Neuron (in vitro differentiated cells): ENCODE results near the gene CHST15.

Experiments used
- H2AFZ ChIP-seq: one replicate; pipeline ENCODE4 v1.6.1; 2013; ENCODE audit warnings: low read depth, mild to moderate bottlenecking, inconsistent platforms, low read length, moderate library complexity
- H3K27me3 ChIP-seq: one replicate; pipeline ENCODE4 v1.6.1; 2013; ENCODE audit warnings: low read length; ENCODE audit not compliant: insufficient read depth
- H3K36me3 ChIP-seq: one replicate; pipeline ENCODE4 v1.6.1; 2013; ENCODE audit warnings: low read length; ENCODE audit not compliant: insufficient read depth
- H3K4me1 ChIP-seq: one replicate; pipeline ENCODE4 v1.6.1; 2013; ENCODE audit warnings: low read length; ENCODE audit not compliant: insufficient read depth
- H3K4me3 ChIP-seq: 2 replicates; pipeline ENCODE4 v1.5.1; 2013; ENCODE audit warnings: mild to moderate bottlenecking, low read length, moderate library complexity
- H3K9me3 ChIP-seq: one replicate; pipeline ENCODE4 v1.6.1; 2013; ENCODE audit warnings: low read length

CHST15 gene

DNA sequence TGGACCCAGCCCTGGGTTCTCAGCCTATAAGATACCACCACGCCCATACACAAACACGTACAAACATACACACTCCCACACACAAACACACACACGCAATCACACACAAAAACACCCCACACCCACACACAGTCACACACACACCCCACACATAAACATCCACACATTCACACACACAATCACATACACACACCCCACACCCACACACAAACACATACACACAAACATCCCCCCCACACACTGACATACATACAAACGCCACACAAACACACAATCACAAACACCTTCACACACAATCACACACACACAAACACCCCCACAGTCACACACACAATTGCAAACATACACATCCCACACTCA, 122.5 kb downstream of the CHST15 start:
- Histone ChIP-seq H3K4me1 (no peaks in the 10 kb centered on the region), H3K27me3 (peaks cover 45% of the 10 kb centered on the region), H2AFZ (no peak overlapping the region), H3K9me3 (no peaks in the 10 kb centered on the region), H3K4me3 (no peak overlapping the region), H3K36me3 (no peaks in the 10 kb centered on the region)

- H3K36me3 ChIP-seq, result no peaks in the 10 kb centered on the region
Observed at GRCh38 chr10:123970207-123970926, 123.0 kb downstream of the CHST15 start.

GRCh38 chr10:123967626-123968243, 125.7 kb downstream of the CHST15 start:
- Histone ChIP-seq H3K4me3 (no peak overlapping the region), H2AFZ (no peak overlapping the region), H3K27me3 (peaks cover 25% of the 10 kb centered on the region), H3K36me3 (no peaks in the 10 kb centered on the region), H3K9me3 (no peaks in the 10 kb centered on the region), H3K4me1 (no peaks in the 10 kb centered on the region)

More at GRCh38 chr10:123970207-123970926, 123.0 kb downstream of the CHST15 start:
- H3K27me3 ChIP-seq, result peaks cover 45% of the 10 kb centered on the region
- H2AFZ ChIP-seq, result no peak overlapping the region
- no peak overlapping the region for H3K4me3 ChIP-seq
- H3K9me3 ChIP-seq, result no peaks in the 10 kb centered on the region
- H3K4me1 ChIP-seq, result no peaks in the 10 kb centered on the region

GRCh38 chr10:123966896-123967231, 126.5 kb downstream of the CHST15 start:
- H3K9me3 ChIP-seq, result no peaks in the 10 kb centered on the region
- no peak overlapping the region for H2AFZ ChIP-seq
- no peaks in the 10 kb centered on the region for H3K36me3 ChIP-seq

DNA sequence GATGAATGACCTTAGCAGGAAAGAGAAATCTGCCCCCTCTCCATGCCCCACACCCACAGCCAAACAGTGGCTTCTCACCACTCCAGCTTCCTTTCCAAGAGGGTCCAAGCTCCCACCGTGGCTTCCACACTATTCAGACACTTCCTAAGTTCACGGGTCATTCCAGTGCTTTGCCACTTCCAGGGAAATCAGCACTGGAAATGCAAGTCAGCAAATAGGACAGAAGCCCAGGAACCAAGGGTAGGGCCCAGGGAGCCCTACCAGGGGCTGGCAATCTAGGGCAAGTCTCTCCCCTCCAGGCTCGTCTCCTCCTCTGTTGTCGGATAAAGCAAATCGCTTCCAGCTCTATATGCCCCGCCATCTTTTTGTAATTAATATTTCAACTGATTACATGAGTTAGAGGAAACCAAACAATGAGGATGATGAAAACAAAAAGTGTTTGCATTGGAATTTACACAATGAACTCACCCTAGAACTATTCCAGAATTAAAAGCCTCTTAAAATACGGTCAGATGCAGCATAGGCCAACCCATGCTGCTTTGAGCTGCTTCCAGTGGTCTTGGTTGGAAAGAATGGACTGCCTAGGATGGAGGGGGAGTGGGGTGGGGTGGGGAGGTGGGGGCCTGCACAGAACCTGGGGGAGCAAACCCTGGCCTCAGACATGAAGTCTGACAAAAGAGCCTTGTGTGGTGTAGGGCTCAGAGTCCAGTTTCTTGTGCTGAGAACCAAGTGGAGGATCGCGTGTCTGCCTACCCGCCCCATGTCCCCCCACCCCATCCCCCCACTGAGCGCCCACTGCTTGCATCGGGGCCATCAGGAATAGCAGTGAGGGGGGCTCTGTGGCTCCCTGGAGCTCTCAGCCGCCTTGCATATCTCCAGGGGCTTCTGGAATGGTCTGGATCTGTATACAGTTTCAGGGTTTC, 127.2 kb downstream of the CHST15 start:
- Histone ChIP-seq H3K36me3 (no peaks in the 10 kb centered on the region), H3K4me1 (no peaks in the 10 kb centered on the region), H3K4me3 (no peak overlapping the region), H3K27me3 (peaks cover 17% of the 10 kb centered on the region), H2AFZ (no peak overlapping the region), H3K9me3 (no peaks in the 10 kb centered on the region)

More at GRCh38 chr10:123966896-123967231, 126.5 kb downstream of the CHST15 start:
- H3K27me3 ChIP-seq, result peaks cover 21% of the 10 kb centered on the region
- no peak overlapping the region for H3K4me3 ChIP-seq
- no peaks in the 10 kb centered on the region for H3K4me1 ChIP-seq

- no peaks in the 10 kb centered on the region for H3K4me1 ChIP-seq
- no peak overlapping the region for H3K4me3 ChIP-seq
- H3K9me3 ChIP-seq, result no peaks in the 10 kb centered on the region
- no peaks in the 10 kb centered on the region for H3K36me3 ChIP-seq
- no peak overlapping the region for H2AFZ ChIP-seq
- H3K27me3 ChIP-seq, result peaks cover 15% of the 10 kb centered on the region
Observed at GRCh38 chr10:123964953-123965352, 128.4 kb downstream of the CHST15 start.

GRCh38 chr10:123962756-123963530, 130.5 kb downstream of the CHST15 start:
- peaks cover 2% of the 10 kb centered on the region for H3K27me3 ChIP-seq
- no peak overlapping the region for H2AFZ ChIP-seq
- no peak overlapping the region for H3K4me3 ChIP-seq
- no peaks in the 10 kb centered on the region for H3K4me1 ChIP-seq
- H3K9me3 ChIP-seq, result no peaks in the 10 kb centered on the region
- H3K36me3 ChIP-seq, result no peaks in the 10 kb centered on the region

DNA sequence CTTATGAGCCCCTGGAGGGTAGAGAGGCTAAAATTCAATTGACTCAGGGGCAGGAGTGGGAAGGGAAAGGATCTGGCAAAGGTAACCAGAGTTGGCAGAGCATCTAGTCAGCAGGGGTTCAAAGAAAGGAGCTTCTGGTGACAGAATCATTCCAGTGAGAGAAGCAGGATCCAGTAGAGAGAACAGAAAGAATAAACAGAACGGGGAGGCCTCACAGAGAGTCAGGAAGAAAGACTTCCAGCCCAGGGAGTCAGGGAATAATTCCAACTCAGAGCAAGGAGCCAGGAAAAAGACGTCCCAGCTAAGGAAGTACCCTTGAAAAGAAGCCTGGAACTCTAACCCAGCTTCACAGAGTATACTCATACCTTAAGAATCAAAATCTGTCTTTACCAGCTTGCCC, 135.2 kb downstream of the CHST15 start:
- Histone ChIP-seq H3K4me1 (no peaks in the 10 kb centered on the region), H3K36me3 (no peaks in the 10 kb centered on the region), H3K9me3 (no peaks in the 10 kb centered on the region), H3K4me3 (no peak overlapping the region), H2AFZ (no peak overlapping the region), H3K27me3 (no peaks in the 10 kb centered on the region)
